ENCODE results near the gene PAX7. TPM values are rescaled to one million over a fixed set of nuclear protein-coding genes. Genes with fewer than 3 reads are reported as not detected.

PAX7 gene
- total and polyA plus RNA-seq, 4 donors: 0.03 TPM; not detected in 3

DNA sequence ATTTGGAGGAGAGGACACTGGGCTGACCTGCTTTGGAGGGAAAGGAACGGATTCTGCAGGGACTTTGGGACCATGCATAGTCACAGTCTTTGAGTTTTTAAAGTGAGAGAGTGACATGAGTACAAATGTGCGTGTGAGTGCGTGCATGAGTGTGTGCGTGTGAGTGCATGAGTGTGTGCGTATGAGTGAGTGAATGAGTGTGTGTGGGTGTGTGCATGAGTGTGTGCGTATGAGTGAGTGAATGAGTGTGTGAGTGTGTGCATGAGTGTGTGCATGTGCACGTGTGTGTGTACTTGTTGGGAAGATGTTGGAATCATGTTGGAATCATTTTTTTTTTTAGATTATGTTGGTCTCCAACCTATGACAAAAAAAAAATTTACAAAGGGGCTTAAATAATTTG lies 70.5 kb downstream of the PAX7 start:
- Histone ChIP-seq H3K36me3 (ENCODE audit: control insufficient read depth in 4 of 4, insufficient read depth in 4 of 4, low read length in 4 of 4) (no peaks in the 10 kb centered on the region), H3K27me3 (ENCODE audit: control insufficient read depth in 3 of 3, insufficient read depth in 3 of 3, low read length in 2 of 3) (peaks cover 10 to 55% (median 32%) of the 10 kb centered on the region in 3 donors), H3K9ac (ENCODE audit: insufficient read depth in 1 of 2, low read length in 2 of 2) (no peak overlapping the region), H3K4me1 (ENCODE audit: control insufficient read depth in 5 of 5, insufficient read depth in 5 of 5, low read length in 5 of 5) (no peaks in the 10 kb centered on the region), H3K9me3 (ENCODE audit: control insufficient read depth in 4 of 4, insufficient read depth in 3 of 4, low read length in 3 of 4) (peaks cover 0 to 6% (median 0%) of the 10 kb centered on the region in 4 donors), H3K27ac (ENCODE audit: low read depth in 1 of 2, low read length in 1 of 2) (no peak overlapping the region), H3K4me3 (no peak overlapping the region)
- ATAC-seq (ENCODE audit: insufficient read depth, low FRiP score) (no peak), DNase-seq (no peak)
- no peak for TF ChIP-seq CTCF (IDR thresholded peaks at IDR 0.05; ENCODE audit: control extremely low read depth, extremely low read depth)
- 78 to 90% methylated on average over 7 of the region's 7 CpGs for WGBS, 2 donors

DNA sequence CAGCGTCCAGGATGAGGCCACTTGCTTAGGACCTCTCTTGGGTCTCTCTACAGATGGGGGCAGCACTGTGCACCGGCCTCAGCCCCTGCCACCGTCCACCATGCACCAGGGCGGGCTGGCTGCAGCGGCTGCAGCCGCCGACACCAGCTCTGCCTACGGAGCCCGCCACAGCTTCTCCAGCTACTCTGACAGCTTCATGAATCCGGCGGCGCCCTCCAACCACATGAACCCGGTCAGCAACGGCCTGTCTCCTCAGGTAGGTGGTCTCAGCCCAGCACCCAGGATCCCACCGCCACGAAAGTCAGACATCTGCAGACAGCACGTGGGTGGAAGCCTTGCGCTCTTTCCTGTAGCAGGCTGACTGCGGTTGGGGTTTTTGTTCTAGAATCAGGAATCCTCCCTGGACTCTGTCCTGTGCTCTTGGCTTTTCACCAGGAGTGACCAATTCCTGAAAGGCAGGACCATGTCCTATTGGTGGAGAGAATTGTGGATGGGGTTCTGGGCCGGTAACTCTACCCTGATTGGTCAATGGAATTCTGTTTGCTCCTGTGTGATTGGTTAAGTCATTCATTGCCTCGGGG lies 72.5 kb downstream of the PAX7 start:
- Histone ChIP-seq H3K4me1 (ENCODE audit: control insufficient read depth in 5 of 5, insufficient read depth in 5 of 5, low read length in 5 of 5) (no peaks in the 10 kb centered on the region), H3K27ac (ENCODE audit: low read depth in 1 of 2, low read length in 1 of 2) (no peak overlapping the region), H3K36me3 (ENCODE audit: control insufficient read depth in 4 of 4, insufficient read depth in 4 of 4, low read length in 4 of 4) (no peaks in the 10 kb centered on the region), H3K9me3 (ENCODE audit: control insufficient read depth in 4 of 4, insufficient read depth in 3 of 4, low read length in 3 of 4) (peaks cover 0 to 6% (median 0%) of the 10 kb centered on the region in 4 donors), H3K27me3 (ENCODE audit: control insufficient read depth in 3 of 3, insufficient read depth in 3 of 3, low read length in 2 of 3) (peaks cover 10 to 44% (median 27%) of the 10 kb centered on the region in 3 donors), H3K9ac (ENCODE audit: insufficient read depth in 1 of 2, low read length in 2 of 2) (no peak overlapping the region), H3K4me3 (no peak overlapping the region)
- TF ChIP-seq CTCF (IDR thresholded peaks at IDR 0.05; ENCODE audit: control extremely low read depth, extremely low read depth): no peak
- ATAC-seq (ENCODE audit: insufficient read depth, low FRiP score) (no peak), DNase-seq (no peak)
- 36 to 52% methylated on average over 21 of the region's 21 CpGs for WGBS, 2 donors

GRCh38 chr1:18705811-18706210 lies 75.2 kb downstream of the PAX7 start:
- Histone ChIP-seq H3K27ac (ENCODE audit: low read depth in 1 of 2, low read length in 1 of 2) (no peak overlapping the region), H3K9ac (ENCODE audit: insufficient read depth in 1 of 2, low read length in 2 of 2) (no peak overlapping the region), H3K4me1 (ENCODE audit: control insufficient read depth in 5 of 5, insufficient read depth in 5 of 5, low read length in 5 of 5) (no peaks in the 10 kb centered on the region), H3K27me3 (ENCODE audit: control insufficient read depth in 3 of 3, insufficient read depth in 3 of 3, low read length in 2 of 3) (peaks cover 15 to 47% (median 33%) of the 10 kb centered on the region in 3 donors), H3K4me3 (no peak overlapping the region), H3K9me3 (ENCODE audit: control insufficient read depth in 4 of 4, insufficient read depth in 3 of 4, low read length in 3 of 4) (peaks cover 0 to 8% (median 0%) of the 10 kb centered on the region in 4 donors), H3K36me3 (ENCODE audit: control insufficient read depth in 4 of 4, insufficient read depth in 4 of 4, low read length in 4 of 4) (no peaks in the 10 kb centered on the region)
- no peak for TF ChIP-seq CTCF (IDR thresholded peaks at IDR 0.05; ENCODE audit: control extremely low read depth, extremely low read depth)
- DNase-seq (no peak), ATAC-seq (ENCODE audit: insufficient read depth, low FRiP score) (no peak)
- 23 to 24% methylated on average over 12 of the region's 12 CpGs for WGBS, 2 donors
